ENCODE measurements around the gene LRRC27.

LRRC27 gene

GRCh38 chr10:132392811-132393694 lies 61.1 kb downstream of the LRRC27 start:
- no peak for DNase-seq

- no peak for DNase-seq
Measured at GRCh38 chr10:132393695-132394181, 61.7 kb downstream of the LRRC27 start.

GRCh38 chr10:132394201-132394811 lies 62.3 kb downstream of the LRRC27 start:
- DNase-seq: no peak

GRCh38 chr10:132394936-132395703 lies 63.1 kb downstream of the LRRC27 start:
- no peak for DNase-seq

- DNase-seq: no peak
Measured at GRCh38 chr10:132395704-132396493, 63.9 kb downstream of the LRRC27 start.

GRCh38 chr10:132396494-132397035 lies 64.6 kb downstream of the LRRC27 start:
- no peak for DNase-seq

GRCh38 chr10:132397036-132397541 lies 65.1 kb downstream of the LRRC27 start, which contains the start of gene PWWP2B:
Gene PWWP2B, plus strand, starts transcription at chr10:132397200. Its CDS starts 27 bp downstream, at chr10:132397227.
- no peak for DNase-seq

GRCh38 chr10:132397671-132398565 lies 65.9 kb downstream of the LRRC27 start:
- peak; percentile 60 for DNase-seq

GRCh38 chr10:132398566-132398991 lies 66.6 kb downstream of the LRRC27 start:
- no peak for DNase-seq

- DNase-seq: no peak
Measured at GRCh38 chr10:132399117-132400035, 67.4 kb downstream of the LRRC27 start.

GRCh38 chr10:132400041-132400546 lies 68.1 kb downstream of the LRRC27 start:
- no peak for DNase-seq

GRCh38 chr10:132400547-132401151 lies 68.7 kb downstream of the LRRC27 start:
- no peak for DNase-seq

GRCh38 chr10:132401401-132402118 lies 69.6 kb downstream of the LRRC27 start:
- no peak for DNase-seq

- no peak for DNase-seq
Measured at GRCh38 chr10:132402781-132403241, 70.8 kb downstream of the LRRC27 start.

GRCh38 chr10:132403511-132404168 lies 71.6 kb downstream of the LRRC27 start:
- no peak for DNase-seq

- DNase-seq: no peak
Measured at GRCh38 chr10:132404169-132404880, 72.3 kb downstream of the LRRC27 start.
